Uterus (tissue), 2 donors: Measurements from ENCODE around the gene SWI5.

Source experiments
- CTCF ChIP-seq, 4 experiments: fragments of 200-600 bp in 2 of 4; fragments of 450-650 bp in 2 of 4; sonication (generic) in 2 of 4; IDR thresholded peaks; one replicate each; pipeline ENCODE4 v1.5.1; 2016 to 2019; ENCODE audit warnings: antibody characterized with exemption in 4 of 4, mild to moderate bottlenecking in 2 of 4, moderate library complexity in 1 of 4
- POLR2A ChIP-seq, 2 donors: fragments of 450-650 bp; IDR thresholded peaks; one replicate each; pipeline ENCODE4 v1.6.1; 2016; ENCODE audit warnings: antibody characterized with exemption in 2 of 2, mild to moderate bottlenecking in 1 of 2, moderate library complexity in 1 of 2

- TF ChIP-seq CTCF (IDR thresholded peaks at IDR 0.05): no peak
- TF ChIP-seq POLR2A (IDR thresholded peaks at IDR 0.05): no peak
Measured at GRCh38 chr9:128323791-128324190, 47.7 kb downstream of the SWI5 start.
